Tibial nerve (tissue), 4 donors: ENCODE measurements around the gene DHX15. TPM values are rescaled to one million over a fixed set of nuclear protein-coding genes. Genes with fewer than 3 reads are reported as not detected.

Experiments
- DNase-seq, 2 donors: peaks; one replicate each; pipeline ENCODE4 v3.0.0-alpha.2; 2019; ENCODE audit warnings: low spot score in 2 of 2
- H3K27ac ChIP-seq, 4 donors: fragments of 200-600 bp; sonication (generic) in 3 of 4; one replicate each; pipeline ENCODE4 v1.5.1; 2017 to 2019; ENCODE audit warnings: mild to moderate bottlenecking in 1 of 4
- H3K27me3 ChIP-seq, 2 donors: fragments of 200-600 bp; sonication (generic) in 1 of 2; one replicate each; pipeline versions ENCODE4 v1.5.1 to v1.6.0; 2017 to 2019
- H3K36me3 ChIP-seq, 3 donors: fragments of 200-600 bp; sonication (generic); one replicate each; pipeline ENCODE4 v1.5.1; 2018 to 2019
- H3K4me1 ChIP-seq, 4 donors: fragments of 200-600 bp; sonication (generic) in 3 of 4; one replicate each; pipeline ENCODE4 v1.5.1; 2017 to 2019
- H3K4me3 ChIP-seq, 4 donors: fragments of 200-600 bp; sonication (generic) in 3 of 4; one replicate each; pipeline ENCODE4 v1.5.1; 2017 to 2019; ENCODE audit warnings: mild to moderate bottlenecking in 1 of 4, moderate library complexity in 1 of 4
- H3K9me3 ChIP-seq, 4 donors: fragments of 200-600 bp; sonication (generic) in 3 of 4; one replicate each; pipeline ENCODE4 v1.5.1; 2017 to 2019
- CTCF ChIP-seq, 5 experiments: fragments of 200-600 bp in 3 of 5; fragments of 450-650 bp in 2 of 5; sonication (generic) in 3 of 5; IDR thresholded peaks; one replicate each; pipeline ENCODE4 v1.5.1; 2016 to 2019; ENCODE audit warnings: antibody characterized with exemption in 5 of 5, mild to moderate bottlenecking in 3 of 5, moderate library complexity in 2 of 5
- EP300 ChIP-seq, 2 donors: sonication (generic); formaldehyde crosslinking; IDR thresholded peaks; one replicate each; pipeline ENCODE4 v1.6.1; 2017; ENCODE audit warnings: antibody characterized with exemption in 2 of 2, mild to moderate bottlenecking in 1 of 2
- POLR2A ChIP-seq, 2 donors: fragments of 450-650 bp; IDR thresholded peaks; one replicate each; pipeline ENCODE4 v1.6.1; 2017; ENCODE audit warnings: antibody characterized with exemption in 2 of 2, mild to moderate bottlenecking in 2 of 2, moderate library complexity in 2 of 2
- WGBS, 2 donors: methylation state at CpG; one replicate each; pipeline ENCODE4 v1.1.5; 2018; 5-methylcytosine and 5-hydroxymethylcytosine counted together
- total RNA-seq, 4 donors: library from RNA; depleted of rRNA; stranded (reverse); fragments of >200 nt; gene quantifications; one replicate each; pipeline ENCODE4 v1.1.0, GENCODE V29; 2016

Gene DHX15
- total RNA-seq, 4 donors from 2014 or later: 127 to 167 (median 134) TPM

GRCh38 chr4:24588216-24588954 lies 4.0 kb upstream of the DHX15 start:
- Histone ChIP-seq H3K36me3 (no peaks in the 10 kb centered on the region), H3K9me3 (no peaks in the 10 kb centered on the region), H3K27ac (no peak overlapping the region), H3K4me1 (peaks cover 0 to 7% (median 3%) of the 10 kb centered on the region in 4 donors), H3K4me3 (no peak overlapping the region), H3K27me3 (no peaks in the 10 kb centered on the region)
- TF ChIP-seq CTCF (IDR thresholded peaks at IDR 0.05): no peak
- TF ChIP-seq POLR2A (IDR thresholded peaks at IDR 0.05): no peak
- no peak for TF ChIP-seq EP300 (IDR thresholded peaks at IDR 0.05)
- 72 to 74% methylated on average over 7 of the region's 7 CpGs for WGBS, 2 donors
- DNase-seq: no peak

DNA sequence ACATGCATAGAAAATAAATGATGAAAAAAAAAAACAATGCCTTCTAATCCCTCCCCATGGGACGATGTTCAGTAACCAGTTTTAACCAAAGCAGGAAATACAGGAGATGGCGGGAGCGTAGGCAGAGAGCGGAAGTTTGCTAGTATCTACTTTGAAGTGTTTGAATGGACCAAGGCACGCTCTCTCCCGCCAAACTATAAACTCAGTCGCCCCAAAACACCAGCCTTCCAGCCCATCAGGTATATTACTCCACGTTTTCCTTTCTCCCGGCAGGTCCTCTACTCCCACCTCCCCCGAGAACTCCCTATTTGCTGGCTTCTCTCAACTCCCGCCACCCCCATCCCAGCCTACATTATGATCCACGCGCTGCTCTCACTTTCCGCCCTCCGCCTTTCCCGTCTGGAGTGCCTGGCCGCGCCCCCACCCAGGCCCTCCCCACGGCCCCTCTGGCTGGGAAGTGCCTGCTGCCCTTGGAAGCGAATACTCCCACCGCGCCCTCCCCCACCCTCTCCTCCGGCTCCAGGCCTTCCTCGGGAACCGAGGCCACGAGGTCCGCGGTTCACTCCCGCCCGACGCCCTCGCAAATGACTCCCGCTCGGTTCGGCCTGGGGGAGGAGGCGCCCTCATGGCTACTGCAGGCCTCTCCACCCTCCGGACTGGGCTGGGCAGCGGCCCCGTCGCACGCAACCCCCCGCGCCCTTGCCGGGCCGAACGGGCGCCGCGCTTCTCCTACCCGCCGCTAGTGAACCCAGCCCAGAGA lies 723 bp downstream of the DHX15 start:
- peak overlapping the region; percentile 91 to 100 (median 99) for H3K4me3 ChIP-seq
- no peaks in the 10 kb centered on the region for H3K9me3 ChIP-seq
- no peaks in the 10 kb centered on the region for H3K27me3 ChIP-seq
- no peak for TF ChIP-seq POLR2A (IDR thresholded peaks at IDR 0.05)
- peaks cover 0 to 4% (median 0%) of the 10 kb centered on the region in 3 donors for H3K36me3 ChIP-seq
- WGBS, 2 donors: 0% methylated on average over 44 to 51 of the region's 51 CpGs
- peak; percentile 18 to 47 for DNase-seq
- peaks cover 0 to 51% (median 20%) of the 10 kb centered on the region in 4 donors for H3K4me1 ChIP-seq
- H3K27ac ChIP-seq: peak overlapping the region; percentile 96 to 100 (median 100)

GRCh38 chr4:24582235-24582832 lies 2.0 kb downstream of the DHX15 start:
- Histone ChIP-seq H3K4me1 (peaks cover 0 to 64% (median 27%) of the 10 kb centered on the region in 4 donors), H3K27me3 (no peaks in the 10 kb centered on the region), H3K27ac (peak overlapping the region in 3 of 4 donors; percentile 7 to 100 (median 100)), H3K36me3 (peaks cover 0 to 4% (median 0%) of the 10 kb centered on the region in 3 donors), H3K4me3 (peak overlapping the region; percentile 91 to 100 (median 99)), H3K9me3 (no peaks in the 10 kb centered on the region)
- TF ChIP-seq POLR2A (IDR thresholded peaks at IDR 0.05) (no peak), CTCF (IDR thresholded peaks at IDR 0.05) (no peak), EP300 (IDR thresholded peaks at IDR 0.05) (no peak)
- DNase-seq: no peak
- 11 to 14% methylated on average over 5 of the region's 5 CpGs for WGBS, 2 donors

DNA sequence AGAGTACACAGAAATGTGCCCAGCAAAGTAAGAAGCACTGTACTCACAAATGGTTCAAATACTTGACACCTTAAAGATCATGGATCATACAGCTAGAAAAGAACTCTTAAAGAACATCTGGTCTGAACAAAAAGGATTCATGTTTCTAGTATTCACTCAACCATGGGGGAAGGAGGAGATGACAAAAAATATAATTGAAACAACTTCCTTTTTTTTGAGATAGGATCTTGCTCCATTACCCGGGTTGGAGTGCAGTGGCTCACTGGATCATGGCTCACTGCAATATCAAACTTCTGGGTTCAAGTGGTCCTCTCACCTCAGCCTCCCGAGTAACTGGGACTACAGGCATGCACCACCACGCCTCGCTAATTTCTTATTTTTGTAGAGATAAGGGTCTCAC lies 6.0 kb downstream of the DHX15 start:
- no peaks in the 10 kb centered on the region for H3K9me3 ChIP-seq

More for the DNA sequence above, 6.0 kb downstream of the DHX15 start:
- WGBS, 2 donors: 91% methylated on average over 4 of the region's 4 CpGs
- Histone ChIP-seq H3K27me3 (no peaks in the 10 kb centered on the region), H3K36me3 (peaks cover 0 to 32% (median 0%) of the 10 kb centered on the region in 3 donors), H3K4me3 (no peak overlapping the region), H3K4me1 (peaks cover 0 to 68% (median 25%) of the 10 kb centered on the region in 4 donors), H3K27ac (no peak overlapping the region)
- no peak for DNase-seq
- TF ChIP-seq POLR2A (IDR thresholded peaks at IDR 0.05): no peak
- TF ChIP-seq EP300 (IDR thresholded peaks at IDR 0.05): no peak
- TF ChIP-seq CTCF (IDR thresholded peaks at IDR 0.05): no peak
